ENCODE measurements around the gene MACROD2. TPM values are rescaled to one million over a fixed set of nuclear protein-coding genes. Genes with fewer than 3 reads are reported as not detected.

The MACROD2 gene
- total and polyA plus RNA-seq, 8 donors: 0.78 to 31.3 (median 10.9) TPM; not detected in 1

GRCh38 chr20:14622796-14623195, 627.5 kb downstream of the MACROD2 start:
- no peaks in the 10 kb centered on the region for H3K9me3 ChIP-seq
- intact Hi-C loops (cut with DNase I; ENCODE audit: low total_unique reads): no loop called here
- WGBS, 5 donors: 36 to 53% (median 45%) methylated on average over 2 of the region's 2 CpGs
- no peak overlapping the region for H3K4me3 ChIP-seq
- DNase-seq: peak; percentile 24 to 32
- TF ChIP-seq POLR2A (IDR thresholded peaks at IDR 0.05) (no peak), POLR2AphosphoS5 (IDR thresholded peaks at IDR 0.05) (peak in 1 of 3 donors; percentile 10)
- no peaks in the 10 kb centered on the region for H3K27me3 ChIP-seq
- no peak overlapping the region for H3K27ac ChIP-seq
- no peaks in the 10 kb centered on the region for H3K36me3 ChIP-seq
- H3K4me1 ChIP-seq: no peaks in the 10 kb centered on the region

GRCh38 chr20:14631011-14631410, 635.7 kb downstream of the MACROD2 start:
- intact Hi-C loops (cut with DNase I; ENCODE audit: low total_unique reads): no loop called here
- H3K36me3 ChIP-seq: no peaks in the 10 kb centered on the region
- TF ChIP-seq CTCF (IDR thresholded peaks at IDR 0.05) (no peak), EP300 (IDR thresholded peaks at IDR 0.05) (no peak), POLR2AphosphoS5 (IDR thresholded peaks at IDR 0.05) (no peak), POLR2A (IDR thresholded peaks at IDR 0.05) (no peak)
- no peaks in the 10 kb centered on the region for H3K27me3 ChIP-seq
- WGBS, 5 donors: 56 to 82% (median 63%) methylated on average over 4 of the region's 4 CpGs
- no peaks in the 10 kb centered on the region for H3K4me1 ChIP-seq
- H3K9me3 ChIP-seq: no peaks in the 10 kb centered on the region
- H3K27ac ChIP-seq: no peak overlapping the region
- DNase-seq: peak in 1 of 2 donors; percentile 41
- H3K4me3 ChIP-seq: no peak overlapping the region

GRCh38 chr20:14632906-14633305, 637.6 kb downstream of the MACROD2 start:
- WGBS, 5 donors: 86 to 91% (median 87%) methylated on average over 6 of the region's 6 CpGs

GRCh38 chr20:14633507-14633906, 638.2 kb downstream of the MACROD2 start:
- no peak for TF ChIP-seq CTCF (IDR thresholded peaks at IDR 0.05)
- TF ChIP-seq POLR2AphosphoS5 (IDR thresholded peaks at IDR 0.05): no peak
- TF ChIP-seq EP300 (IDR thresholded peaks at IDR 0.05): no peak
- no peak for TF ChIP-seq POLR2A (IDR thresholded peaks at IDR 0.05)

More at GRCh38 chr20:14632906-14633305, 637.6 kb downstream of the MACROD2 start:
- TF ChIP-seq CTCF (IDR thresholded peaks at IDR 0.05) (no peak), POLR2A (IDR thresholded peaks at IDR 0.05) (no peak), EP300 (IDR thresholded peaks at IDR 0.05) (no peak), POLR2AphosphoS5 (IDR thresholded peaks at IDR 0.05) (no peak)
- Histone ChIP-seq H3K36me3 (no peaks in the 10 kb centered on the region), H3K4me1 (no peaks in the 10 kb centered on the region), H3K27ac (no peak overlapping the region), H3K9me3 (no peaks in the 10 kb centered on the region), H3K4me3 (no peak overlapping the region), H3K27me3 (no peaks in the 10 kb centered on the region)
- intact Hi-C loops (cut with DNase I; ENCODE audit: low total_unique reads): no loop called here
- no peak for DNase-seq

GRCh38 chr20:14634665-14635064, 639.3 kb downstream of the MACROD2 start:
- H3K9me3 ChIP-seq: no peaks in the 10 kb centered on the region
- no peak for TF ChIP-seq POLR2A (IDR thresholded peaks at IDR 0.05)
- TF ChIP-seq POLR2AphosphoS5 (IDR thresholded peaks at IDR 0.05): no peak
- no peak for TF ChIP-seq CTCF (IDR thresholded peaks at IDR 0.05)
- intact Hi-C loops (cut with DNase I; ENCODE audit: low total_unique reads): no loop called here

More at GRCh38 chr20:14633507-14633906, 638.2 kb downstream of the MACROD2 start:
- H3K4me1 ChIP-seq: no peaks in the 10 kb centered on the region
- 72 to 81% (median 74%) methylated on average over 5 of the region's 5 CpGs for WGBS, 5 donors
- H3K36me3 ChIP-seq: no peaks in the 10 kb centered on the region
- no peak overlapping the region for H3K27ac ChIP-seq
- no peak overlapping the region for H3K4me3 ChIP-seq
- no peaks in the 10 kb centered on the region for H3K27me3 ChIP-seq
- no peak for DNase-seq
- intact Hi-C loops (cut with DNase I; ENCODE audit: low total_unique reads): no loop called here
- H3K9me3 ChIP-seq: no peaks in the 10 kb centered on the region

More at GRCh38 chr20:14634665-14635064, 639.3 kb downstream of the MACROD2 start:
- Histone ChIP-seq H3K36me3 (no peaks in the 10 kb centered on the region), H3K27me3 (no peaks in the 10 kb centered on the region), H3K4me3 (no peak overlapping the region), H3K27ac (no peak overlapping the region), H3K4me1 (no peaks in the 10 kb centered on the region)
- DNase-seq: no peak
